NCI-H187 (cell line): ENCODE measurements around the gene DKC1.

Source experiments
- DNase-seq, 2 experiments: peaks; one replicate each; lab custom pipeline; 2025; lab: John Stamatoyannopoulos, UW

Gene DKC1

GRCh38 chrX:154762537-154763296 lies at the start of gene DKC1:
Gene DKC1, plus strand, starts transcription at chrX:154762864. Its CDS starts 102 bp downstream, at chrX:154762966.
- DNase-seq: peak; percentile 98 to 99

GRCh38 chrX:154714925-154715324 lies 47.7 kb upstream of the DKC1 start:
- DNase-seq: peak in 1 of 2 experiments; percentile 13

- DNase-seq: no peak
Observed at GRCh38 chrX:154715825-154716224, 46.8 kb upstream of the DKC1 start.

- DNase-seq: peak; percentile 52 to 75
Observed at GRCh38 chrX:154717824-154718223, 44.8 kb upstream of the DKC1 start.

- DNase-seq: no peak
Observed at GRCh38 chrX:154718616-154719015, 44.0 kb upstream of the DKC1 start.

- DNase-seq: no peak
Observed at GRCh38 chrX:154719132-154719675, 43.5 kb upstream of the DKC1 start.

GRCh38 chrX:154720067-154720466 lies 42.6 kb upstream of the DKC1 start:
- DNase-seq: no peak

GRCh38 chrX:154721155-154721554 lies 41.5 kb upstream of the DKC1 start:
- no peak for DNase-seq

- no peak for DNase-seq
Observed at GRCh38 chrX:154724993-154725756, 37.5 kb upstream of the DKC1 start.

GRCh38 chrX:154727418-154727817 lies 35.2 kb upstream of the DKC1 start:
- no peak for DNase-seq

GRCh38 chrX:154727871-154728270 lies 34.8 kb upstream of the DKC1 start:
- DNase-seq: no peak

GRCh38 chrX:154728431-154729190 lies 34.1 kb upstream of the DKC1 start:
- no peak for DNase-seq

GRCh38 chrX:154729439-154729838 lies 33.2 kb upstream of the DKC1 start:
- DNase-seq: no peak

- no peak for DNase-seq
Observed at GRCh38 chrX:154730253-154730891, 32.3 kb upstream of the DKC1 start.

GRCh38 chrX:154731184-154731583 lies 31.5 kb upstream of the DKC1 start:
- DNase-seq: no peak

GRCh38 chrX:154731881-154732280 lies 30.8 kb upstream of the DKC1 start:
- DNase-seq: no peak

GRCh38 chrX:154732421-154733065 lies 30.1 kb upstream of the DKC1 start:
- DNase-seq: no peak

GRCh38 chrX:154733066-154733425 lies 29.6 kb upstream of the DKC1 start:
- no peak for DNase-seq

- DNase-seq: no peak
Observed at GRCh38 chrX:154734061-154734781, 28.4 kb upstream of the DKC1 start.

GRCh38 chrX:154735695-154736393 lies 26.8 kb upstream of the DKC1 start:
- DNase-seq: no peak
